GM21717 (cell line): Measurements from ENCODE around the gene RPL10A.
"Not testable (repeated sequence)": the region's sequence is repeated elsewhere in the genome, so short reads cannot be mapped to it uniquely, and the experiment has no call there.

Experiments
- ATAC-seq: cut with Tn5 transposase; IDR thresholded peaks from one replicate; pipeline ENCODE4 v1.9.1; 2021; ENCODE audit warnings: mild to moderate bottlenecking, moderate library complexity; ENCODE audit not compliant: unreplicated experiment

RPL10A gene

DNA sequence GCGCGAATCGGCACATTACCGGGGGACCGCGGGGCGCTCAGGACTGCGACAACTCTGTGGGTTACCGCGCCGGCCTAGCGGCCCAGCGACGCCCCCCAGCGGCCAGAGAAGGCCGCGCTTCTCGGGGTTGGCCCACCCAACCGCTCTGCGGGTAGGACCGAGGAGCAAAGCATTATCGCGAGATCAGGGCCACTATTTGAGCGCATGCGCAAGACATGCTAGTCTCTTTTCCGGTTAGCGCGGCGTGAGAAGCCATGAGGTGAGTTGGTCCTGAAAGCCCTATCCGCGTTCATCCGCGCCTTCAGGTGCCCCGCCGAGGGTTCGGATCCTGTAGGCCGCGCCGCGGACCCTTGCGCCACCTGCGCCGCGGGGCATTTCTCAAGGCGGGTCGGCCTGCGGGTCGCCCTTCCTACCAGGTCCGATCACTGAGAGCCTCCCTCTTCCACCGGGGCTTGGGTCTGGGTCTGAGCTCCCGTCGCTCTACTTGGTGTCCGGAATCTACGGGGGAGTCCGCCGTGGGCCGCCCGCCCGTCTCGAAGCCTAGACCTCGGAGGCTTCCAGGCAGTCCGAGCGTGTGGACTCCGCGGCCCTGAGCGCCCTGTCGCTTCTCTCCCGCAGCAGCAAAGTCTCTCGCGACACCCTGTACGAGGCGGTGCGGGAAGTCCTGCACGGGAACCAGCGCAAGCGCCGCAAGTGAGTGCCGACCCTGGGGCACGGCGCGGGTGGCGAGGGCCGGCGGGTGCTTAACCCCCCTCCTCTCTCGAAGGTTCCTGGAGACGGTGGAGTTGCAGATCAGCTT is at the start of gene RPL10A:
TSS of gene RPL10A (plus strand) at position 221 of the 799 bp plus-strand sequence. CDS start at position 255, 34 bp downstream.
- ATAC-seq, result peak; percentile 63

DNA sequence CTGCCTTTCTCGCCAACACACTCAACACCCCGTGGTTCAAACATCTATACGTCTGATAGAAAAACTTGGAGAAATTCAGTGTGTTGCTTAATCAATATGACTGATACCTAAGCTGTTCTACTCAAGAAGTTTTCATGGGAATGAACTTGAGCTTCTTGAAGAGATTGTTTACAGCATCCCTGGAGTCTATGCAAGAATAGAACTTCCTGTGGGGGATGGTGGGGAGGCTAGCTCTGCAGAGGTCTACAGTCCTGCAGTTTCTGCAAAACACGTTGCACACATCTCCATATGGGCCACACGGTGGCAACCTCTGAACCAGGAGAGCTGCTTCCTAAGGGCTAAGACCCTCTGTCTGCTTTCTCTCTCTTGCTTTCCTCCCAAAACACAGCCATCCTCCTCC is 48.8 kb upstream of the RPL10A start:
- no peak for ATAC-seq

- ATAC-seq, result no peak
Observed at GRCh38 chr6:35419961-35420360, 48.2 kb upstream of the RPL10A start.

GRCh38 chr6:35425284-35425683 is 42.9 kb upstream of the RPL10A start:
- ATAC-seq, result no peak

DNA sequence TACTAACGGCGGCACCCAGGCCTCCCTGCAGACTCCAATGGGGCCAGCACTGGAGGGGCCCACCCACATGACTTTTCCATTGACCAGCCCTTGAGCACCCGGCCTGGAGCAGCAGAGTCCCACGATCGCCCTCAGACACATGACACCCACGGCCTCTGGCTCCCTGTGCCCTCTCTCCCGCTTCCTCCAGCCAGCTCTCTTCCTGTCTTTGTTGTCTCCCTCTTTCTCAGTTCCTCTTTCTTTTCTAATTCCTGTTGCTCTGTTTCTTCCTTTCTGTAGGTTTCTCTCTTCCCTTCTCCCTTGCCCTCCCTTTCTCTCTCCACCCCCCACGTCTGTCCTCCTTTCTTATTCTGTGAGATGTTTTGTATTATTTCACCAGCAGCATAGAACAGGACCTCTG is 42.1 kb upstream of the RPL10A start:
- no peak for ATAC-seq

DNA sequence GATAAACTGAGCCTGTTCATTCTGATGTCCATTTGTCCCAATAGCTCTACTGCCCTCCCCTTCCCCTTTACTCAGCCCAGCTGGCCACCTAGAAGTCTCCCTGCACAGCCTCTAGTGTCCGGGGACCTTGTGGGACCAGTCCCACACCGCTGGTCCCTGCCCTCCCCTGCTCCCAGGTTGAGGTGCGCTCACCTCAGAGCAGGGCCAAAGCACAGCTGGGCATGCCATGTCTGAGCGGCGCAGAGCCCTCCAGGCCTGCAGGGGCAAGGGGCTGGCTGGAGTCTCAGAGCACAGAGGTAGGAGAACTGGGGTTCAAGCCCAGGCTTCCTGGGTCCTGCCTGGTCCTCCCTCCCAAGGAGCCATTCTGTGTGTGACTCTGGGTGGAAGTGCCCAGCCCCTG is 40.8 kb upstream of the RPL10A start:
- no peak for ATAC-seq

DNA sequence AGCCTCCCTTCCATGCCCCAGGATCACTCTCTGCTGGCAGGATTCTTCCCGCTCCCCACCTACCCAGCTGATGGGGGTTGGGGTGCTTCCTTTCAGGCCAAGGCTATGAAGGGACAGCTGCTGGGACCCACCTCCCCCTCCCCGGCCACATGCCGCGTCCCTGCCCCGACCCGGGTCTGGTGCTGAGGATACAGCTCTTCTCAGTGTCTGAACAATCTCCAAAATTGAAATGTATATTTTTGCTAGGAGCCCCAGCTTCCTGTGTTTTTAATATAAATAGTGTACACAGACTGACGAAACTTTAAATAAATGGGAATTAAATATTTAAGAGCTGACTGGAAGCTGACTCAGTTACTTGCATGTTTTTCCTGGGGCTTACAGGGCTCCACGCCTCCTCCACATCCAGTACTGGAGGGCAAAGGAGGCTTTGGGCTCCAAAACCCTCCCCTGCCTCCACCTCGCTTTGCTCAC is 40.3 kb upstream of the RPL10A start:
- ATAC-seq, result no peak

DNA sequence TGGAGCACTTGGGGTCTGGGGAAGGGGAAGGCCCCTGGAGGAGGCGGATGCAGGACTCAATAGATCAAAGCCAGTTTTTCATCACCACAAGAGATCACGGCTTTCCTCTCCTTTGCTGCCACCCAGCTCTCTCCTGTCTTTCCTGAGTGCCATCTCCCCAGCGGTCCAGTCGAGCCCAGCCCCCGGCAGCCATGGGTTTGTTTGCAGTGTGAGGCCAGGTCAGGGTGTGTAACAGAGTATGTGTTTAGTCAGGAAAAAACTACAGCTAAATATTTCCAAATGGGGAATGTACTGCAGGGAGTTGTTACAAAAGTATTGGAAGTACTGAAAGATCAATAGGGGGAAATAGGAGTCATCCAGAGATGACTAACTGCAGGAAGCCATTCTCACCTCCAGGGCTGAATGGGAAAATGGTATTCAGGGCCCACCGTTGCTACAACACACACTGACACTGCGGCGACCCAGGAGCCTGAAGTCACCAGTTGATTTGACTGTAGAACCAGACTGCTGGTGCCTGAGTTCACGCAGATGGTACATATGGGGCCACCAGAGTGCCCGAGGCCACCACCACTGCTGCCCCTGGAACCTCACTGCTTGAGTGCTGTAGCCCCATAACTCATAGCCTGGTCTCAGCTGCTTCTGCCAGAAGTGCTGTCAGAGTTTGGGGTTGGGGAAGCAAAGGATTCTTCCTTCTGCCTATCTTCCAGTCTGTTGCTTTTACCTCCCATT is 39.6 kb upstream of the RPL10A start:
- ATAC-seq, result no peak

DNA sequence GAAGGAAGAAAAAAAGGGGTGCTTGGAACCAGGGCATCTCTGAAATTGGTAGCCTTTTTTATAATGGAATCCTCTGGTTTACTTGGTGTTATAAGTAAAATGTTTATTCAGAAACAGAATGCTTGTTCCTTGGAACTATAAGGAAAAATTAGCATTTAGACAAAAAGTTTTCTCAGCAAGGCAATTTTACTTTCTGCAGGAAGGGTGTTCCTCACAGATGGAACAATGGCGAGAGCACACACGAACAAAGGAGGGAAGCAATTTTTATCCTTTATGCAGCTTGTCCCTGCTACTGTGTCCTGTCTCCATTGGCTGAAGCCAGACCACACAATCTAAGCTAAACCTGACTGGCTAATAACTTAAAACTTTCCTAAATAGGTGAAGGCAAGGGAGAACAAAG is 38.7 kb upstream of the RPL10A start:
- ATAC-seq, result no peak

DNA sequence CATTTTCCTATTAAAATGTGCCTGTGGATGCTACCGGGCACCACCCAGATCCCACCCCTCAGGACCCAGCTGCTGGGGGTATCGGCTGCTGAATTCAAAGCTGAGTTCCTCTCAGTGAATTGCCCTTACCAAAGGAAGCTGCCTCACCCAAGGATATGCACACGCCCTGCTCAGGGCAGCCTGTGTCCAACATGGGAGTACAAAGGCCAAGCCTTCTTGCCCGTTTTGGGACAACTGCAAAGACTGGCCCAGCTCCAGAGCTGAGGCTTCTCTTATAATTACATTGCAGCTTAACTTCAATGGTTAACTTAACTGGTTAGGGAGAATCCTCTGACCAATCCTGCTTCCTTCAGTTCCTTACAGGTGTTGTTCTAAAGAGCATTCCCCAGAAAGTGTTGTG is 35.9 kb upstream of the RPL10A start:
- no peak for ATAC-seq

GRCh38 chr6:35432702-35433101 is 35.5 kb upstream of the RPL10A start:
- not testable (repeated sequence) for ATAC-seq

GRCh38 chr6:35435074-35435837 is 32.9 kb upstream of the RPL10A start:
- ATAC-seq, result no peak

DNA sequence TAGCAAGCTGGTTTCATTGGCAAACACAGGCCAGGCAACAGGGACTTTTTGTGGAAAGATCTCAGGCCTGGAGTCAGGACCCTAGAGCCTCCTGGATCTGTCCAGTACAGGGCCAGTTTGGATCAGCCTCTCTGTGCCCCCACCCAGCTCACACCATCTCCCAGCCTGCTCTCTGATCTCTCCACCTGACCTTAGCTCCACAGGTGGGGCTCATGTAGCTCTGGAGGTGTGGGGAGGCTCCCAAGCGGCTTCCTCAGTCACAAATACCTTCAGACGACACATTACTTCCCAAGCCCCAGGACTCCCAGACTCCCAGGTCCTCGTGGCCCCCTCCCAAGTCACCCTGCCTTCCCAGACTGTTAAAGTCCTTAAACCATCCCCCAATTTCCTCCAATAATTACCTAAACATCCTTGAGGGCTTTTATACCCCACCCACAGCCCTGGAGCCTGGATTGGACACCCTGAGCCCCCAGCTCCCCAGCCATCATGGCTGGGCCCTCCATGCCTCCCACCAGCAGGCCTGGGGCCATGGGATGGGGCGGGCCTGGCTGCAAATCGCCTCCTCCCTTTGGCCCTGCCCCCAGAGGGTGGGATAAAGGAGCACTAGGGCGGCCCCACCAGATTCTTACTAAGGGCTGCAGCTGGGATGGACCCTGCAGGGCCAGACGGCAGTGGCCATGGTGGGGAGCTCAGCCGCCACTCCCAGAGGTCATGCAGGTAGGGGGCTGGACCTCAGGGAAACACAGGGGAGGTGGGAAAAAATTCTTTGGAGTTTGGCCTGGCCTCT is 31.9 kb upstream of the RPL10A start:
- ATAC-seq, result no peak

- not testable (repeated sequence) for ATAC-seq
Observed at GRCh38 chr6:35438378-35439065, 29.7 kb upstream of the RPL10A start.

DNA sequence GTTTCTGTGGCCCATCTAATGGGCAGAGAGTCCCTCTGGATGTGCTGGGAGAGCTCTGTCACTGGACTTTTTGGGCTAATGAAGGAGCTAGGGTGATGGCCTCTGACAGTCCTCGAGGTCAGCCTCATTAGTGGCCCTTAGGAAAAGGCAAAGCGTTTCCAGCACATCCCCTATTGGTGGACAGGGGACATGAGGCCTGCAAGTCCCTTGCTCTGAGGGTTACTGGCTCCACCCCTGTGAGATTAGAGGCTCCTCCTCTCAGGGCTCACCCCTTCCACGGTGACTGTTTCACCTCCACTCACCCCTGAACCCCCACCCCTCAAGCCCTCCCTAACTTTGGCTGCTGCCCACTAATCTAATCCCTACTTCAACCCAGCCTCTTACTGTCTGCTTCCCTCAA is 28.9 kb upstream of the RPL10A start:
- ATAC-seq, result no peak

GRCh38 chr6:35441205-35441604 is 27.0 kb upstream of the RPL10A start:
- ATAC-seq, result no peak

DNA sequence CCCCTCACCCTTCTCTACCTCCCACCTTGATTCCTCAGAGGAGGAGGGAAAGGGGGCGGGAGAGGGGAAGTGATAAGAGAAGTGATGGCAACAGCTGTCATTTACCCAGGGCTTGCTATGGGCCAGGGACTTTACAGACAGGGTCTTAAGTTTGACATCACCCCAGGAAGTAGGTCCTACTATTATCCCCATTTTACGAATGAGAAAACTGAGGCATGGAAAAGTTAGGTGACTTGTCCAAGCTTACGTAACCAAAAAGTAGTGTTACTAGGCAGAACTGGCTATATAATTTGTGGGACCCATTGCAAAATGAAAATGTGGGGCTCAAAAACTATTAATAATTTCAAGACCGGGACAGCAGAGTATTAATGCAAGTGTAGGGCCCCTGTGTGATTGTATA is 26.6 kb upstream of the RPL10A start:
- ATAC-seq, result no peak

GRCh38 chr6:35442693-35443092 is 25.5 kb upstream of the RPL10A start:
- ATAC-seq, result no peak

DNA sequence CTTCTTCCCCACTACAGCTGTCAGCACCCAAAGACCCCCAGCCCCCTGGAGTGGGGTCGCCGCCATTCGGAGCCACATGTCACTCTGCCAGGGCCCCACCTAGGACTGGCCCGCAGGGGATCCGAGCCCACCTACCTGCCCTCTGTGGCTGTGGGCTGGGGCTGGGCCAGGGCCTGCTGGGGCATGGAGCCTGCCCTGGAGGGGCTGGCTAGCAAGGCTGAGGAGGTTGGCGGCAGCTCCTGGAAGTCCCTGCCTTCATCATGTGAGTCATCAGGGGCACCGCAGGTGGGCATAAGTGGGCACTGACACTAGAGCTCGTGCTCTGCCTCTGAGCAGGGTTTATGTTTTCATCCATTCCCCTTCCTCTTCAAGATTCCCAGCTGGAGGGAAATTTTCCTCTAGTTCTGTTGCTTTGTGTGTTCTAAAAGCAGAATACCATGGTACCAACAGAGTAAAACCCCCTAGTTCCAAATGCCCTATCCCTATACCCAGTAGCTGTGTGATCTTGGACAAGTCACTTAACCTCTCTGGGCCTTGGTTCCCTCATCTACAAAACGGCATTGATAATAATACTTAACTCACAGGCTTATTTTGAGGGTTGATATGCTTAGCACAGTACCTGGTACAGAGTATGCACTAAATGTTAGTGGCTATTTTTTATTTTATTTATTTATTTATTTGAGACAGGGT is 24.7 kb upstream of the RPL10A start:
- ATAC-seq, result no peak
